Mesendoderm (in vitro differentiated cells): ENCODE data around the gene BLACAT1.
A peak's percentile ranks its signal among the peaks of the same experiment; 100 is the strongest.

Source experiments
- DNase-seq: peaks from one replicate; pipeline ENCODE4 v3.0.0; 2013
- H2AK5ac ChIP-seq: 2 replicates; pipeline ENCODE4 v1.6.1; 2013; ENCODE audit warnings: low read length, inconsistent platforms
- H2BK120ac ChIP-seq: 2 replicates; pipeline ENCODE4 v1.6.1; 2013; ENCODE audit warnings: low read depth, mild to moderate bottlenecking, low read length, moderate library complexity, mixed read lengths
- H2BK15ac ChIP-seq: replicated peaks from 2 replicates; pipeline ENCODE4 v1.6.1; 2013; ENCODE audit warnings: low read depth, mild to moderate bottlenecking, moderate library complexity
- H2BK5ac ChIP-seq: 2 replicates; pipeline ENCODE4 v1.6.1; 2013; ENCODE audit warnings: low read length, inconsistent platforms
- H3K18ac ChIP-seq: 2 replicates; pipeline ENCODE4 v1.6.1; 2013; ENCODE audit warnings: mild to moderate bottlenecking, low read length, mixed read lengths
- H3K23ac ChIP-seq: one replicate; pipeline ENCODE4 v1.6.1; 2013; ENCODE audit warnings: low read length
- H3K27ac ChIP-seq: 2 replicates; pipeline ENCODE4 v1.5.1; 2013; ENCODE audit warnings: low read depth, mild to moderate bottlenecking, inconsistent platforms, low read length, moderate library complexity
- H3K27me3 ChIP-seq: 2 replicates; pipeline ENCODE4 v1.6.1; 2013; ENCODE audit warnings: low read length, control low read depth, mild to moderate bottlenecking, inconsistent platforms; ENCODE audit not compliant: insufficient read depth, poor library complexity
- H3K36me3 ChIP-seq: 2 replicates; pipeline ENCODE4 v1.6.1; 2013; ENCODE audit warnings: low read length, inconsistent platforms; ENCODE audit not compliant: control insufficient read depth, insufficient read depth
- H3K4ac ChIP-seq: one replicate; pipeline ENCODE4 v1.6.1; 2013; ENCODE audit warnings: low read depth, mild to moderate bottlenecking, low read length, moderate library complexity
- H3K4me1 ChIP-seq: 2 replicates; pipeline ENCODE4 v1.6.1; 2013; ENCODE audit warnings: low read depth, low read length, inconsistent platforms; ENCODE audit not compliant: control insufficient read depth
- H3K4me2 ChIP-seq: 2 replicates; pipeline ENCODE4 v1.6.1; 2013; ENCODE audit warnings: low read length
- H3K4me3 ChIP-seq: 2 replicates; pipeline ENCODE4 v1.5.1; 2013; ENCODE audit warnings: mild to moderate bottlenecking, low read length
- H3K56ac ChIP-seq: one replicate; pipeline ENCODE4 v1.6.1; 2013; ENCODE audit warnings: low read length
- H3K79me1 ChIP-seq: 2 replicates; pipeline ENCODE4 v1.6.1; 2013; ENCODE audit warnings: low read length, inconsistent platforms
- H3K79me2 ChIP-seq: 2 replicates; pipeline ENCODE4 v1.6.1; 2013; ENCODE audit warnings: mild to moderate bottlenecking, low read length; ENCODE audit not compliant: control insufficient read depth, insufficient read depth
- H3K9ac ChIP-seq: 2 replicates; pipeline ENCODE4 v1.6.1; 2013; ENCODE audit warnings: low read length, inconsistent platforms
- H4K5ac ChIP-seq: one replicate; pipeline ENCODE4 v1.6.1; 2013; ENCODE audit warnings: low read length
- H4K8ac ChIP-seq: one replicate; pipeline ENCODE4 v1.6.1; 2013; ENCODE audit warnings: low read depth, mild to moderate bottlenecking, control low read depth, low read length, moderate library complexity
- WGBS: extraction: QIAGEN DNeasy Blood & Tissue Kit; methylation state at CpG from one replicate; pipeline ENCODE4 v1.1.7; 2013; ENCODE audit warnings: low lambda C conversion rate, missing lambda C conversion rate; ENCODE audit not compliant: insufficient coverage; ENCODE audit errors: extremely low coverage; 5-methylcytosine and 5-hydroxymethylcytosine counted together

The BLACAT1 gene

GRCh38 chr1:205441318-205441633 is 14.6 kb downstream of the BLACAT1 start:
- no peak overlapping the region for H3K4me3 ChIP-seq
- no peak overlapping the region for H3K9ac ChIP-seq
- no peaks in the 10 kb centered on the region for H3K36me3 ChIP-seq
- peak overlapping the region; percentile 93 for H3K27ac ChIP-seq
- no peak overlapping the region for H3K4ac ChIP-seq
- peaks cover 3% of the 10 kb centered on the region for H3K79me1 ChIP-seq
- no peak overlapping the region for H2BK15ac ChIP-seq
- no peak overlapping the region for H4K8ac ChIP-seq
- peak overlapping the region; percentile 62 for H3K56ac ChIP-seq
- H3K27me3 ChIP-seq, result no peaks in the 10 kb centered on the region
- no peak overlapping the region for H4K5ac ChIP-seq
- H2BK120ac ChIP-seq, result no peak overlapping the region
- H2BK5ac ChIP-seq, result no peak overlapping the region
- H2AK5ac ChIP-seq, result no peak overlapping the region
- no peak overlapping the region for H3K18ac ChIP-seq
- H3K4me1 ChIP-seq, result peaks cover 35% of the 10 kb centered on the region
- no peaks in the 10 kb centered on the region for H3K79me2 ChIP-seq
- no peak for DNase-seq
- no CpG with 5 or more reads among the region's 6 CpGs for whole genome bisulfite sequencing
- H3K23ac ChIP-seq, result no peak overlapping the region
- H3K4me2 ChIP-seq, result peak overlapping the region; percentile 9

GRCh38 chr1:205440476-205441317 is 15.1 kb downstream of the BLACAT1 start:
- no peaks in the 10 kb centered on the region for H3K79me2 ChIP-seq
- peak overlapping the region; percentile 75 for H2BK5ac ChIP-seq
- WGBS, result no CpG with 5 or more reads among the region's 15 CpGs
- no peak overlapping the region for H2AK5ac ChIP-seq
- no peak overlapping the region for H2BK15ac ChIP-seq
- no peaks in the 10 kb centered on the region for H3K36me3 ChIP-seq
- H3K9ac ChIP-seq, result peak overlapping the region; percentile 62
- H3K79me1 ChIP-seq, result peaks cover 2% of the 10 kb centered on the region
- no peak overlapping the region for H3K4me2 ChIP-seq
- H3K56ac ChIP-seq, result peak overlapping the region; percentile 84
- H3K18ac ChIP-seq, result peak overlapping the region; percentile 17
- H3K27ac ChIP-seq, result peak overlapping the region; percentile 93
- no peak overlapping the region for H4K5ac ChIP-seq
- no peak overlapping the region for H2BK120ac ChIP-seq
- no peaks in the 10 kb centered on the region for H3K27me3 ChIP-seq
- H3K4me3 ChIP-seq, result no peak overlapping the region
- H3K4ac ChIP-seq, result peak overlapping the region; percentile 81
- peak; percentile 97 for DNase-seq
- H3K4me1 ChIP-seq, result peaks cover 32% of the 10 kb centered on the region
- H4K8ac ChIP-seq, result no peak overlapping the region
- H3K23ac ChIP-seq, result no peak overlapping the region

GRCh38 chr1:205440121-205440475 is 15.7 kb downstream of the BLACAT1 start:
- Histone ChIP-seq H3K4me3 (no peak overlapping the region), H3K79me2 (no peaks in the 10 kb centered on the region), H2BK120ac (no peak overlapping the region), H3K56ac (peak overlapping the region; percentile 84), H3K18ac (peak overlapping the region; percentile 17), H3K79me1 (peaks cover 2% of the 10 kb centered on the region), H3K4me2 (no peak overlapping the region), H3K27ac (peak overlapping the region; percentile 93), H3K4me1 (peaks cover 27% of the 10 kb centered on the region), H2AK5ac (no peak overlapping the region), H3K4ac (peak overlapping the region; percentile 81), H3K27me3 (no peaks in the 10 kb centered on the region), H2BK5ac (no peak overlapping the region), H3K9ac (peak overlapping the region; percentile 19), H3K36me3 (no peaks in the 10 kb centered on the region), H4K8ac (no peak overlapping the region), H2BK15ac (no peak overlapping the region), H3K23ac (no peak overlapping the region), H4K5ac (no peak overlapping the region)
- no peak for DNase-seq
- no CpG with 5 or more reads among the region's 5 CpGs for WGBS

- Histone ChIP-seq H3K36me3 (no peaks in the 10 kb centered on the region), H2BK15ac (no peak overlapping the region), H3K56ac (no peak overlapping the region), H4K8ac (no peak overlapping the region), H3K23ac (no peak overlapping the region), H2BK5ac (no peak overlapping the region), H3K79me1 (peaks cover 2% of the 10 kb centered on the region), H3K27ac (no peak overlapping the region), H2AK5ac (no peak overlapping the region), H3K4me2 (no peak overlapping the region), H3K4me1 (peaks cover 22% of the 10 kb centered on the region), H3K4me3 (no peak overlapping the region), H4K5ac (no peak overlapping the region), H3K27me3 (no peaks in the 10 kb centered on the region), H3K18ac (no peak overlapping the region), H3K9ac (no peak overlapping the region), H3K4ac (no peak overlapping the region), H2BK120ac (no peak overlapping the region), H3K79me2 (no peaks in the 10 kb centered on the region)
- no CpG with 5 or more reads among the region's 13 CpGs for WGBS
- peak; percentile 61 for DNase-seq
Measured at GRCh38 chr1:205438213-205439158, 17.4 kb downstream of the BLACAT1 start.

GRCh38 chr1:205437570-205437969 is 18.3 kb downstream of the BLACAT1 start:
- no peak overlapping the region for H3K9ac ChIP-seq
- H2AK5ac ChIP-seq, result no peak overlapping the region
- peaks cover 18% of the 10 kb centered on the region for H3K4me1 ChIP-seq
- no peak overlapping the region for H3K4me3 ChIP-seq
- no peak overlapping the region for H3K18ac ChIP-seq
- no peak for DNase-seq
- no peak overlapping the region for H4K5ac ChIP-seq
- no peaks in the 10 kb centered on the region for H3K36me3 ChIP-seq
- no peak overlapping the region for H4K8ac ChIP-seq
- H3K79me2 ChIP-seq, result no peaks in the 10 kb centered on the region
- H2BK120ac ChIP-seq, result no peak overlapping the region
- no peak overlapping the region for H3K56ac ChIP-seq
- WGBS, result no CpG with 5 or more reads among the region's 2 CpGs
- no peak overlapping the region for H2BK15ac ChIP-seq
- no peak overlapping the region for H3K4me2 ChIP-seq
- no peaks in the 10 kb centered on the region for H3K79me1 ChIP-seq
- H3K27me3 ChIP-seq, result no peaks in the 10 kb centered on the region
- H2BK5ac ChIP-seq, result no peak overlapping the region
- H3K27ac ChIP-seq, result no peak overlapping the region
- no peak overlapping the region for H3K4ac ChIP-seq
- no peak overlapping the region for H3K23ac ChIP-seq
